ENCODE results near the gene TULP1. TPM values are rescaled to one million over a fixed set of nuclear protein-coding genes. Genes with fewer than 3 reads are reported as not detected.

The TULP1 gene
- total and polyA plus RNA-seq, 2 of the 13 experiments (the other 11 are each of a cell fraction or from before 2014, with no cell fraction given) = not detected

DNA sequence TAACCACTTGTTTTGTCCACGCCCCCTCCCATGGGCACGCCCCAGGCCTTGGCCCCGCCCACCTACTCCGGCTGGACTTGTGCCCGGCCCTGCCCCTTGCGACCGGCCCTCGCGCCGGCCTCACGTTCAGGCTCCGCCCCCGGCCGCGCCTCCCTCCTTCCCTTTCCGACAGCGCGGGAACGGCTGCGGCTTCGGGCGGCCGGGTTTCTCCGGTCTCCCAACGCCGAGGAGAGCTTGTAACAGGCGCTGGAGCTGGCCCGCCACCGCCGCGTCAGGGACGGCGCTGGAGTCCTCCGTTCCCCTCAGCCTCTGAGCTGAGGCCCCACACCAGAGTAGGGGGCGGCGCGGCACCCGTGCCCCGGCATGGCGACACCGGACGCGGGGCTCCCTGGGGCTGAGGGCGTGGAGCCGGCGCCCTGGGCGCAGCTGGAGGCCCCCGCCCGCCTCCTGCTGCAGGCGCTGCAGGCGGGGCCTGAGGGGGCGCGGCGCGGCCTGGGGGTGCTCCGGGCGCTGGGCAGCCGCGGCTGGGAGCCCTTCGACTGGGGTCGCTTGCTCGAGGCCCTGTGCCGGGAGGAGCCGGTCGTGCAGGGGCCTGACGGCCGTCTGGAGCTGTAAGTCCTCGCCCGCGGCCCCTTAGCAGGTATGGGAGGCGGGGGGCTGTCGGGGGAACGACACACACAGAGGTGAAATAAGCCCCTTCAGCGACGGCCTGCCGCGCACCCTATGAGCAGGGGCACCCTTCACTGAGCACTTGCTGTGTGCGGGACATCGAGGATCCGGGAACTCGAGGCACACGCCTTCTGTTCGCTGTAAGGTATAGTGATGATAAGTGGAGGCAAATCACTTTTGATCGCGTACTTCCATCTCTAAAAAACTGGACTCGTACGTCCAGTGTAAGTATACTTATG, 60.3 kb downstream of the TULP1 start, which contains the start of gene FANCE (continued):
- TF ChIP-seq, protein P1, sequence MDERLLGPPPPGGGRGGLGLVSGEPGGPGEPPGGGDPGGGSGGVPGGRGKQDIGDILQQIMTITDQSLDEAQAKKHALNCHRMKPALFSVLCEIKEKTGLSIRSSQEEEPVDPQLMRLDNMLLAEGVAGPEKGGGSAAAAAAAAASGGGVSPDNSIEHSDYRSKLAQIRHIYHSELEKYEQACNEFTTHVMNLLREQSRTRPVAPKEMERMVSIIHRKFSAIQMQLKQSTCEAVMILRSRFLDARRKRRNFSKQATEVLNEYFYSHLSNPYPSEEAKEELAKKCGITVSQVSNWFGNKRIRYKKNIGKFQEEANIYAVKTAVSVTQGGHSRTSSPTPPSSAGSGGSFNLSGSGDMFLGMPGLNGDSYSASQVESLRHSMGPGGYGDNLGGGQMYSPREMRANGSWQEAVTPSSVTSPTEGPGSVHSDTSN (CRISPR knock-in tag; IDR thresholded peaks at IDR 0.05) = no peak
- no peak for TF ChIP-seq ZNF558 (CRISPR knock-in tag; IDR thresholded peaks at IDR 0.05; ENCODE audit: borderline replicate concordance)
- TF ChIP-seq ZSCAN20 (CRISPR knock-in tag; IDR thresholded peaks at IDR 0.05; ENCODE audit: borderline replicate concordance) = no peak; the same call in 1 of the 2 replicates
- TF ChIP-seq ZNF12 (CRISPR knock-in tag; IDR thresholded peaks at IDR 0.05) = no peak
- TF ChIP-seq, protein P2, sequence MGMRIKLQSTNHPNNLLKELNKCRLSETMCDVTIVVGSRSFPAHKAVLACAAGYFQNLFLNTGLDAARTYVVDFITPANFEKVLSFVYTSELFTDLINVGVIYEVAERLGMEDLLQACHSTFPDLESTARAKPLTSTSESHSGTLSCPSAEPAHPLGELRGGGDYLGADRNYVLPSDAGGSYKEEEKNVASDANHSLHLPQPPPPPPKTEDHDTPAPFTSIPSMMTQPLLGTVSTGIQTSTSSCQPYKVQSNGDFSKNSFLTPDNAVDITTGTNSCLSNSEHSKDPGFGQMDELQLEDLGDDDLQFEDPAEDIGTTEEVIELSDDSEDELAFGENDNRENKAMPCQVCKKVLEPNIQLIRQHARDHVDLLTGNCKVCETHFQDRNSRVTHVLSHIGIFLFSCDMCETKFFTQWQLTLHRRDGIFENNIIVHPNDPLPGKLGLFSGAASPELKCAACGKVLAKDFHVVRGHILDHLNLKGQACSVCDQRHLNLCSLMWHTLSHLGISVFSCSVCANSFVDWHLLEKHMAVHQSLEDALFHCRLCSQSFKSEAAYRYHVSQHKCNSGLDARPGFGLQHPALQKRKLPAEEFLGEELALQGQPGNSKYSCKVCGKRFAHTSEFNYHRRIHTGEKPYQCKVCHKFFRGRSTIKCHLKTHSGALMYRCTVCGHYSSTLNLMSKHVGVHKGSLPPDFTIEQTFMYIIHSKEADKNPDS (CRISPR knock-in tag; IDR thresholded peaks at IDR 0.05) = 0 out of 2 replicates have a peak, but pooled peaks have one; percentile 29
- TF ChIP-seq, protein P3, sequence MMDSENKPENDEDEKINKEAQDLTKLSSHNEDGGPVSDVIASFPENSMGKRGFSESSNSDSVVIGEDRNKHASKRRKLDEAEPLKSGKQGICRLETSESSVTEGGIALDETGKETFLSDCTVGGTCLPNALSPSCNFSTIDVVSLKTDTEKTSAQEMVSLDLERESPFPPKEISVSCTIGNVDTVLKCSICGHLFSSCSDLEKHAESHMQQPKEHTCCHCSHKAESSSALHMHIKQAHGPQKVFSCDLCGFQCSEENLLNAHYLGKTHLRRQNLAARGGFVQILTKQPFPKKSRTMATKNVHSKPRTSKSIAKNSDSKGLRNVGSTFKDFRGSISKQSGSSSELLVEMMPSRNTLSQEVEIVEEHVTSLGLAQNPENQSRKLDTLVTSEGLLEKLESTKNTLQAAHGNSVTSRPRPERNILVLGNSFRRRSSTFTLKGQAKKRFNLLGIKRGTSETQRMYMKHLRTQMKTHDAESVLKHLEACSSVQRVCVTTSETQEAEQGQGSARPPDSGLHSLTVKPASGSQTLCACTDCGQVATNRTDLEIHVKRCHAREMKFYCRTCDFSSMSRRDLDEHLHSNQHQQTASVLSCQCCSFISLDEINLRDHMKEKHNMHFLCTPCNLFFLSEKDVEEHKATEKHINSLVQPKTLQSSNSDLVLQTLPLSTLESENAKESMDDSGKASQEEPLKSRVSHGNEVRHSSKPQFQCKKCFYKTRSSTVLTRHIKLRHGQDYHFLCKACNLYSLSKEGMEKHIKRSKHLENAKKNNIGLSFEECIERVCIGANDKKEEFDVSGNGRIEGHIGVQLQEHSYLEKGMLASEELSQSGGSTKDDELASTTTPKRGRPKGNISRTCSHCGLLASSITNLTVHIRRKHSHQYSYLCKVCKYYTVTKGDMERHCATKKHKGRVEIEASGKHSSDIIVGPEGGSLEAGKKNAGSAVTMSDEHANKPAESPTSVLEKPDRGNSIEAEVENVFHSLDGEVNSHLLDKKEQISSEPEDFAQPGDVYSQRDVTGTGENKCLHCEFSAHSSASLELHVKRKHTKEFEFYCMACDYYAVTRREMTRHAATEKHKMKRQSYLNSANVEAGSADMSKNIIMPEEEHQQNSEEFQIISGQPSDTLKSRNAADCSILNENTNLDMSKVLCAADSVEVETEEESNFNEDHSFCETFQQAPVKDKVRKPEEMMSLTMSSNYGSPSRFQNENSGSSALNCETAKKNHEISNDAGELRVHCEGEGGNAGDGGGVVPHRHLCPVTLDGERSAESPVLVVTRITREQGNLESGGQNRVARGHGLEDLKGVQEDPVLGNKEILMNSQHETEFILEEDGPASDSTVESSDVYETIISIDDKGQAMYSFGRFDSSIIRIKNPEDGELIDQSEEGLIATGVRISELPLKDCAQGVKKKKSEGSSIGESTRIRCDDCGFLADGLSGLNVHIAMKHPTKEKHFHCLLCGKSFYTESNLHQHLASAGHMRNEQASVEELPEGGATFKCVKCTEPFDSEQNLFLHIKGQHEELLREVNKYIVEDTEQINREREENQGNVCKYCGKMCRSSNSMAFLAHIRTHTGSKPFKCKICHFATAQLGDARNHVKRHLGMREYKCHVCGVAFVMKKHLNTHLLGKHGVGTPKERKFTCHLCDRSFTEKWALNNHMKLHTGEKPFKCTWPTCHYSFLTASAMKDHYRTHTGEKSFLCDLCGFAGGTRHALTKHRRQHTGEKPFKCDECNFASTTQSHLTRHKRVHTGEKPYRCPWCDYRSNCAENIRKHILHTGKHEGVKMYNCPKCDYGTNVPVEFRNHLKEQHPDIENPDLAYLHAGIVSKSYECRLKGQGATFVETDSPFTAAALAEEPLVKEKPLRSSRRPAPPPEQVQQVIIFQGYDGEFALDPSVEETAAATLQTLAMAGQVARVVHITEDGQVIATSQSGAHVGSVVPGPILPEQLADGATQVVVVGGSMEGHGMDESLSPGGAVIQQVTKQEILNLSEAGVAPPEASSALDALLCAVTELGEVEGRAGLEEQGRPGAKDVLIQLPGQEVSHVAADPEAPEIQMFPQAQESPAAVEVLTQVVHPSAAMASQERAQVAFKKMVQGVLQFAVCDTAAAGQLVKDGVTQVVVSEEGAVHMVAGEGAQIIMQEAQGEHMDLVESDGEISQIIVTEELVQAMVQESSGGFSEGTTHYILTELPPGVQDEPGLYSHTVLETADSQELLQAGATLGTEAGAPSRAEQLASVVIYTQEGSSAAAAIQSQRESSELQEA (CRISPR knock-in tag; IDR thresholded peaks at IDR 0.05; ENCODE audit: not compliant biosample characterization) = no peak
- TF ChIP-seq, protein P4, sequence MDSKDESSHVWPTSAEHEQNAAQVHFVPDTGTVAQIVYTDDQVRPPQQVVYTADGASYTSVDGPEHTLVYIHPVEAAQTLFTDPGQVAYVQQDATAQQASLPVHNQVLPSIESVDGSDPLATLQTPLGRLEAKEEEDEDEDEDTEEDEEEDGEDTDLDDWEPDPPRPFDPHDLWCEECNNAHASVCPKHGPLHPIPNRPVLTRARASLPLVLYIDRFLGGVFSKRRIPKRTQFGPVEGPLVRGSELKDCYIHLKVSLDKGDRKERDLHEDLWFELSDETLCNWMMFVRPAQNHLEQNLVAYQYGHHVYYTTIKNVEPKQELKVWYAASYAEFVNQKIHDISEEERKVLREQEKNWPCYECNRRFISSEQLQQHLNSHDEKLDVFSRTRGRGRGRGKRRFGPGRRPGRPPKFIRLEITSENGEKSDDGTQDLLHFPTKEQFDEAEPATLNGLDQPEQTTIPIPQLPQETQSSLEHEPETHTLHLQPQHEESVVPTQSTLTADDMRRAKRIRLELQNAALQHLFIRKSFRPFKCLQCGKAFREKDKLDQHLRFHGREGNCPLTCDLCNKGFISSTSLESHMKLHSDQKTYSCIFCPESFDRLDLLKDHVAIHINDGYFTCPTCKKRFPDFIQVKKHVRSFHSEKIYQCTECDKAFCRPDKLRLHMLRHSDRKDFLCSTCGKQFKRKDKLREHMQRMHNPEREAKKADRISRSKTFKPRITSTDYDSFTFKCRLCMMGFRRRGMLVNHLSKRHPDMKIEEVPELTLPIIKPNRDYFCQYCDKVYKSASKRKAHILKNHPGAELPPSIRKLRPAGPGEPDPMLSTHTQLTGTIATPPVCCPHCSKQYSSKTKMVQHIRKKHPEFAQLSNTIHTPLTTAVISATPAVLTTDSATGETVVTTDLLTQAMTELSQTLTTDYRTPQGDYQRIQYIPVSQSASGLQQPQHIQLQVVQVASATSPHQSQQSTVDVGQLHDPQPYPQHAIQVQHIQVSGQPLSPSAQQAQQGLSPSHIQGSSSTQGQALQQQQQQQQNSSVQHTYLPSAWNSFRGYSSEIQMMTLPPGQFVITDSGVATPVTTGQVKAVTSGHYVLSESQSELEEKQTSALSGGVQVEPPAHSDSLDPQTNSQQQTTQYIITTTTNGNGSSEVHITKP (CRISPR knock-in tag; IDR thresholded peaks at IDR 0.05; ENCODE audit: low read depth) = no peak
- TF ChIP-seq ZNF841 (CRISPR knock-in tag; IDR thresholded peaks at IDR 0.05; ENCODE audit: borderline replicate concordance) = no peak
- no peak for TF ChIP-seq SETDB1 (CRISPR knock-in tag; IDR thresholded peaks at IDR 0.05; ENCODE audit: borderline replicate concordance)
